ENCODE results near the gene ABCC4.

- TF ChIP-seq, protein P1, sequence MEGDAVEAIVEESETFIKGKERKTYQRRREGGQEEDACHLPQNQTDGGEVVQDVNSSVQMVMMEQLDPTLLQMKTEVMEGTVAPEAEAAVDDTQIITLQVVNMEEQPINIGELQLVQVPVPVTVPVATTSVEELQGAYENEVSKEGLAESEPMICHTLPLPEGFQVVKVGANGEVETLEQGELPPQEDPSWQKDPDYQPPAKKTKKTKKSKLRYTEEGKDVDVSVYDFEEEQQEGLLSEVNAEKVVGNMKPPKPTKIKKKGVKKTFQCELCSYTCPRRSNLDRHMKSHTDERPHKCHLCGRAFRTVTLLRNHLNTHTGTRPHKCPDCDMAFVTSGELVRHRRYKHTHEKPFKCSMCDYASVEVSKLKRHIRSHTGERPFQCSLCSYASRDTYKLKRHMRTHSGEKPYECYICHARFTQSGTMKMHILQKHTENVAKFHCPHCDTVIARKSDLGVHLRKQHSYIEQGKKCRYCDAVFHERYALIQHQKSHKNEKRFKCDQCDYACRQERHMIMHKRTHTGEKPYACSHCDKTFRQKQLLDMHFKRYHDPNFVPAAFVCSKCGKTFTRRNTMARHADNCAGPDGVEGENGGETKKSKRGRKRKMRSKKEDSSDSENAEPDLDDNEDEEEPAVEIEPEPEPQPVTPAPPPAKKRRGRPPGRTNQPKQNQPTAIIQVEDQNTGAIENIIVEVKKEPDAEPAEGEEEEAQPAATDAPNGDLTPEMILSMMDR (IDR thresholded peaks at IDR 0.05) = no peak
- no peak for TF ChIP-seq POLR2A (IDR thresholded peaks at IDR 0.05)
Measured at GRCh38 chr13:94984958-94985357, 316.3 kb downstream of the ABCC4 start.
